HepG2 (cell line): ENCODE measurements around the gene ANTXR1. TPM values are rescaled to one million over a fixed set of nuclear protein-coding genes. Genes with fewer than 3 reads are reported as not detected.
A peak's percentile ranks its signal among the peaks of the same experiment; 100 is the strongest.

Source experiments
- ATF7 ChIP-seq, 2 experiments: fragments of 450-650 bp in 1 of 2; sonication (generic) in 1 of 2; formaldehyde crosslinking in 1 of 2; IDR thresholded peaks; 2 replicates each; pipeline versions ENCODE4 v1.4.0 to v1.6.1; 2016 to 2020; ENCODE audit warnings: antibody characterized with exemption in 1 of 2, mild to moderate bottlenecking in 1 of 2, missing genetic modification reagents in 1 of 2
- BHLHE40 ChIP-seq: IDR thresholded peaks from 2 replicates; pipeline ENCODE4 v1.6.1; 2011; ENCODE audit warnings: low read length, improper control_type of control experiment
- BRD4 ChIP-seq: sonication (generic); formaldehyde crosslinking; IDR thresholded peaks from 2 replicates; pipeline ENCODE4 v1.4.0; 2020; ENCODE audit warnings: missing genetic modification reagents
- CCDC6 ChIP-seq: sonication (generic); formaldehyde crosslinking; IDR thresholded peaks from 2 replicates; pipeline ENCODE4 v1.8.1; 2022; ENCODE audit warnings: mild to moderate bottlenecking, missing genetic modification reagents, moderate library complexity
- DPF2 ChIP-seq: sonication (generic); formaldehyde crosslinking; IDR thresholded peaks from 2 replicates; pipeline ENCODE4 v1.4.0; 2020; ENCODE audit warnings: mild to moderate bottlenecking, low read depth, missing genetic modification reagents, borderline replicate concordance
- FOXP1 ChIP-seq, 2 experiments: fragments of 450-650 bp in 1 of 2; IDR thresholded peaks; 2 replicates each; pipeline ENCODE4 v1.6.1; 2017 to 2018; ENCODE audit warnings: antibody characterized with exemption in 1 of 2
- GATA4 ChIP-seq: sonication (generic); IDR thresholded peaks from 2 replicates; pipeline ENCODE4 v1.6.1; 2016; ENCODE audit warnings: antibody characterized with exemption, low read depth, borderline replicate concordance
- HNF4G ChIP-seq, 2 experiments: sonication (generic) in 1 of 2; formaldehyde crosslinking in 1 of 2; IDR thresholded peaks; 2 replicates each; pipeline versions ENCODE4 v1.4.0 to v1.6.1; 2011 to 2020; ENCODE audit warnings: borderline replicate concordance in 2 of 2, low read depth in 2 of 2, mild to moderate bottlenecking in 2 of 2, low read length in 1 of 2, missing genetic modification reagents in 1 of 2, moderate library complexity in 1 of 2
- KDM6A ChIP-seq: IDR thresholded peaks from 2 replicates; pipeline ENCODE4 v1.6.1; 2016; ENCODE audit warnings: low read depth
- MTA3 ChIP-seq: sonication (generic); formaldehyde crosslinking; IDR thresholded peaks from 2 replicates; pipeline ENCODE4 v1.4.0; 2020; ENCODE audit warnings: missing genetic modification reagents
- RBFOX2 ChIP-seq: fragments of 200-400 bp; formaldehyde crosslinking; IDR thresholded peaks from 2 replicates; pipeline ENCODE4 v1.6.1; 2017; ENCODE audit warnings: low read depth, mild to moderate bottlenecking, low read length
- RFXAP ChIP-seq: sonication (generic); formaldehyde crosslinking; IDR thresholded peaks from 2 replicates; pipeline ENCODE4 v1.4.0; 2020; ENCODE audit warnings: missing genetic modification reagents, borderline replicate concordance
- SETDB1 ChIP-seq: sonication (generic); formaldehyde crosslinking; IDR thresholded peaks from 2 replicates; pipeline ENCODE4 v1.5.1; 2020; ENCODE audit warnings: missing genetic modification reagents, mild to moderate bottlenecking, borderline replicate concordance
- SMC3 ChIP-seq: IDR thresholded peaks from 2 replicates; pipeline ENCODE4 v1.6.1; 2011; ENCODE audit warnings: low read length, improper control_type of control experiment
- TCF12 ChIP-seq, 2 experiments: fragments of 450-650 bp in 1 of 2; sonication (generic) in 1 of 2; formaldehyde crosslinking in 1 of 2; IDR thresholded peaks; 2 replicates each; pipeline versions ENCODE4 v1.6.1 to v1.8.0; 2017 to 2022; ENCODE audit warnings: antibody characterized with exemption in 1 of 2, mild to moderate bottlenecking in 1 of 2, missing genetic modification reagents in 1 of 2, moderate library complexity in 1 of 2
- THAP11 ChIP-seq: IDR thresholded peaks from 2 replicates; pipeline ENCODE4 v1.6.1; 2016; ENCODE audit warnings: missing biosample characterization, missing genetic modification reagents
- TOPORS ChIP-seq: sonication (generic); formaldehyde crosslinking; IDR thresholded peaks from 2 replicates; pipeline ENCODE4 v1.8.0; 2023; ENCODE audit warnings: mild to moderate bottlenecking, missing genetic modification reagents
- ZIK1 ChIP-seq: sonication (generic); formaldehyde crosslinking; IDR thresholded peaks from 2 replicates; pipeline ENCODE4 v1.5.0; 2020; ENCODE audit warnings: mild to moderate bottlenecking, low read depth, missing genetic modification reagents, borderline replicate concordance
- ZNF138 ChIP-seq: sonication (generic); formaldehyde crosslinking; IDR thresholded peaks from 2 replicates; pipeline ENCODE4 v1.5.0; 2020; ENCODE audit warnings: mild to moderate bottlenecking, low read depth, missing genetic modification reagents
- ZNF337 ChIP-seq: sonication (generic); formaldehyde crosslinking; IDR thresholded peaks from 2 replicates; pipeline ENCODE4 v1.5.1; 2020; ENCODE audit warnings: missing genetic modification reagents, low read depth, mild to moderate bottlenecking, borderline replicate concordance
- ZNF343 ChIP-seq: sonication (generic); formaldehyde crosslinking; IDR thresholded peaks from 2 replicates; pipeline ENCODE4 v1.4.0; 2020; ENCODE audit warnings: mild to moderate bottlenecking, missing genetic modification reagents
- ZNF430 ChIP-seq: sonication (generic); formaldehyde crosslinking; IDR thresholded peaks from 2 replicates; pipeline ENCODE4 v1.9.0; 2021; ENCODE audit warnings: mild to moderate bottlenecking, missing genetic modification reagents
- ZNF441 ChIP-seq: sonication (generic); formaldehyde crosslinking; IDR thresholded peaks from 2 replicates; pipeline ENCODE4 v1.7.0; 2021; ENCODE audit warnings: missing genetic modification reagents, borderline replicate concordance
- ZNF713 ChIP-seq: sonication (generic); formaldehyde crosslinking; IDR thresholded peaks from 2 replicates; pipeline ENCODE4 v1.4.0; 2020; ENCODE audit warnings: mild to moderate bottlenecking, missing genetic modification reagents
- ZNF780A ChIP-seq: sonication (generic); formaldehyde crosslinking; IDR thresholded peaks from 2 replicates; pipeline ENCODE4 v1.8.0; 2022; ENCODE audit warnings: mild to moderate bottlenecking, missing genetic modification reagents, moderate library complexity
- ZNF788 ChIP-seq: sonication (generic); formaldehyde crosslinking; IDR thresholded peaks from 2 replicates; pipeline ENCODE4 v1.5.0; 2020; ENCODE audit warnings: mild to moderate bottlenecking, missing genetic modification reagents, borderline replicate concordance
- polyA plus RNA-seq, 8 experiments: library from polyadenylated mRNA; depleted of rRNA in 3 of 8; stranded (reverse) in 7 of 8; unstranded in 1 of 8; fragments of >200 nt; fragmentation: Illumina TruSeq in 4 of 8; extraction: Trizol in 4 of 8; gene quantifications; 2 replicates each; pipeline versions ENCODE4 v1.2.1 to v1.2.3, GENCODE V29; 2011 to 2016; ENCODE audit warnings: low read depth in 4 of 8, missing spikeins in 1 of 8, mixed read lengths in 1 of 8; ENCODE audit not compliant: insufficient read depth in 1 of 8
- total RNA-seq, 5 experiments: library from RNA; depleted of rRNA; stranded (reverse); fragments of >200 nt; fragmentation: Illumina TruSeq; extraction: Trizol; gene quantifications; 2 replicates each; pipeline ENCODE4 v1.2.3, GENCODE V29; 2016; ENCODE audit warnings: low read depth in 1 of 5
- TF ChIP-seq, protein P1 (sequence below): IDR thresholded peaks from 2 replicates; pipeline ENCODE4 v1.6.1; 2016; ENCODE audit warnings: low read depth
- TF ChIP-seq, protein P2 (sequence below): sonication (generic); formaldehyde crosslinking; IDR thresholded peaks from 2 replicates; pipeline ENCODE4 v1.5.0; 2020; ENCODE audit warnings: missing genetic modification reagents

The ANTXR1 gene
- total and polyA plus RNA-seq, 2 of the 13 experiments (the other 11 are each of a cell fraction or from before 2014, with no cell fraction given) = 4.5 to 12.7 TPM

DNA sequence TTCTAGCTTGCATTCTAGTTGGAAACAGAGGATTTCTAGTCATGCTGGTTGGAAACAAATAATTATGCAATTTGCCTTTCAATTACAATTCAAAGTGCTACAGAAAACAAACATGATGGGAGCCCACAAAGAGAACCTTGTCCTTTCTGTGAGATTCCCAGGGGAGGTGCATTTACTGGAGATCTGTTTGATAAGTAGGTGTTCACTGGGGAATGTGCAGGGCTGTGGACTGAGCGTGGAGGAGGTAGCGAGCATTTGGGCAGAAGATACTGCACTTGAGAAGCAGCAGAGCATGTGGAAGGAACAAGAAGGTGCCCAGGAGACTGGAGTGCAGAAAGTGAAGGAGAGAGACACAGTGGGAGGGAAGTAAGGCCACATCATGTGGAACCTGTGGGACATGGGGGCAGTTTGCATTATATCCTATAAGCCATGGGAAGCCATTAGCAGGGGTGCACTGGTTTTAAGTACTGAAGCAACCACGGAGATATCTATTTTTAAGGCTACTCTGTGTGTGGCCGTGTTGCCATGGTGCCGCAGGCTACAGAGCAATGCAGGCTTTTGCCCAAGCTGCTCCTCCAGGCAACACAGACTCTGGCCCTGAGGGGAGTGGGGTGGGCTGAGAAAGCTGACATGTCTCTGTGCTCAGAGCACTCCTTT lies 154.0 kb downstream of the ANTXR1 start (continued):
- TF ChIP-seq MTA3 (CRISPR knock-in tag) (no peak), TOPORS (CRISPR knock-in tag) (no peak), CCDC6 (CRISPR knock-in tag) (0 out of 2 replicates have a peak, but pooled peaks have one; percentile 50), ZNF337 (CRISPR knock-in tag) (no peak), KDM6A (CRISPR knock-in tag) (peak; percentile 72; the same call in 1 of the 2 replicates), HNF4G (IDR thresholded peaks at IDR 0.05; ENCODE audit: borderline replicate concordance, low read depth, low read length) (peak; percentile 77; the same call in 1 of the 2 replicates), HNF4G (CRISPR knock-in tag; IDR thresholded peaks at IDR 0.05; ENCODE audit: borderline replicate concordance, low read depth) (no peak; the same call in 1 of the 2 replicates), ZNF713 (CRISPR knock-in tag) (no peak), BRD4 (CRISPR knock-in tag) (peak; percentile 89; the same call in 1 of the 2 replicates), GATA4 (peak; percentile 64; the same call in 1 of the 2 replicates), DPF2 (peak; percentile 69; the same call in 1 of the 2 replicates), RBFOX2 (peak; percentile 75), ZNF780A (CRISPR knock-in tag) (0 out of 2 replicates have a peak, but pooled peaks have one; percentile 36), FOXP1 (IDR thresholded peaks at IDR 0.05) (peak; percentile 85), FOXP1 (CRISPR knock-in tag; IDR thresholded peaks at IDR 0.05) (peak; percentile 87), ZNF441 (CRISPR knock-in tag) (no peak), ZNF788 (CRISPR knock-in tag) (peak; percentile 71), BHLHE40 (no peak; the same call in 1 of the 2 replicates), RFXAP (CRISPR knock-in tag) (0 out of 2 replicates have a peak, but pooled peaks have one; percentile 51), SMC3 (peak; percentile 50), ZNF138 (0 out of 2 replicates have a peak, but pooled peaks have one; percentile 74), ZNF430 (CRISPR knock-in tag) (no peak), THAP11 (CRISPR knock-in tag) (peak; percentile 51; the same call in 1 of the 2 replicates), SETDB1 (CRISPR knock-in tag) (no peak), TCF12 (IDR thresholded peaks at IDR 0.05) (no peak), TCF12 (CRISPR knock-in tag; IDR thresholded peaks at IDR 0.05) (no peak), ATF7 (IDR thresholded peaks at IDR 0.05) (0 out of 2 replicates have a peak, but pooled peaks have one; percentile 30), ATF7 (CRISPR knock-in tag; IDR thresholded peaks at IDR 0.05) (peak; percentile 49; the same call in 1 of the 2 replicates), ZIK1 (0 out of 2 replicates have a peak, but pooled peaks have one; percentile 28), ZNF343 (0 out of 2 replicates have a peak, but pooled peaks have one; percentile 22)
- TF ChIP-seq, protein P1, sequence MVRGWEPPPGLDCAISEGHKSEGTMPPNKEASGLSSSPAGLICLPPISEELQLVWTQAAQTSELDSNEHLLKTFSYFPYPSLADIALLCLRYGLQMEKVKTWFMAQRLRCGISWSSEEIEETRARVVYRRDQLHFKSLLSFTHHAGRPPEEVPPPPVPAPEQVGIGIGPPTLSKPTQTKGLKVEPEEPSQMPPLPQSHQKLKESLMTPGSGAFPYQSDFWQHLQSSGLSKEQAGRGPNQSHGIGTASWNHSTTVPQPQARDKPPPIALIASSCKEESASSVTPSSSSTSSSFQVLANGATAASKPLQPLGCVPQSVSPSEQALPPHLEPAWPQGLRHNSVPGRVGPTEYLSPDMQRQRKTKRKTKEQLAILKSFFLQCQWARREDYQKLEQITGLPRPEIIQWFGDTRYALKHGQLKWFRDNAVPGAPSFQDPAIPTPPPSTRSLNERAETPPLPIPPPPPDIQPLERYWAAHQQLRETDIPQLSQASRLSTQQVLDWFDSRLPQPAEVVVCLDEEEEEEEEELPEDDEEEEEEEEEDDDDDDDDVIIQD (CRISPR knock-in tag) = 0 out of 2 replicates have a peak, but pooled peaks have one; percentile 69
- TF ChIP-seq, protein P2, sequence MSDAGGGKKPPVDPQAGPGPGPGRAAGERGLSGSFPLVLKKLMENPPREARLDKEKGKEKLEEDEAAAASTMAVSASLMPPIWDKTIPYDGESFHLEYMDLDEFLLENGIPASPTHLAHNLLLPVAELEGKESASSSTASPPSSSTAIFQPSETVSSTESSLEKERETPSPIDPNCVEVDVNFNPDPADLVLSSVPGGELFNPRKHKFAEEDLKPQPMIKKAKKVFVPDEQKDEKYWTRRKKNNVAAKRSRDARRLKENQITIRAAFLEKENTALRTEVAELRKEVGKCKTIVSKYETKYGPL = 0 out of 2 replicates have a peak, but pooled peaks have one; percentile 32
